ENCODE measurements around the gene MIF. TPM values are rescaled to one million over a fixed set of nuclear protein-coding genes. Genes with fewer than 3 reads are reported as not detected.
"Not testable (repeated sequence)": the region's sequence is repeated elsewhere in the genome, so short reads cannot be mapped to it uniquely, and the experiment has no call there.

Gene MIF
- polyA plus RNA-seq, 1 donor = 533 TPM

- no peak overlapping the region for H3K27ac ChIP-seq (ENCODE audit: low read length)
- 44% methylated on average over 5 of the region's 62 CpGs for WGBS (ENCODE audit: insufficient coverage, low lambda C conversion rate)
- H3K27me3 ChIP-seq (ENCODE audit: control insufficient read depth, insufficient read depth, low read length) = no peaks in the 10 kb centered on the region
- peaks cover 9% of the 10 kb centered on the region for H3K4me1 ChIP-seq (ENCODE audit: control insufficient read depth, insufficient read depth, low read length)
- peak; percentile 71 to 78 for DNase-seq
- no peaks in the 10 kb centered on the region for H3K9me3 ChIP-seq (ENCODE audit: control insufficient read depth, low read depth, low read length)
- no peaks in the 10 kb centered on the region for H3K36me3 ChIP-seq (ENCODE audit: control insufficient read depth, insufficient read depth, low read length)
- H3K4me3 ChIP-seq (ENCODE audit: low read length) = no peak overlapping the region
These were observed 44.9 kb upstream of the MIF start for GRCh38 chr22:23849009-23850006.

GRCh38 chr22:23850136-23850611 lies 44.0 kb upstream of the MIF start:
- no CpG with 5 or more reads among the region's 16 CpGs for WGBS (ENCODE audit: insufficient coverage, low lambda C conversion rate)
- H3K4me1 ChIP-seq (ENCODE audit: control insufficient read depth, insufficient read depth, low read length) = peaks cover 9% of the 10 kb centered on the region
- H3K9me3 ChIP-seq (ENCODE audit: control insufficient read depth, low read depth, low read length) = no peaks in the 10 kb centered on the region
- no peak for DNase-seq
- H3K36me3 ChIP-seq (ENCODE audit: control insufficient read depth, insufficient read depth, low read length) = no peaks in the 10 kb centered on the region
- no peaks in the 10 kb centered on the region for H3K27me3 ChIP-seq (ENCODE audit: control insufficient read depth, insufficient read depth, low read length)
- H3K27ac ChIP-seq (ENCODE audit: low read length) = no peak overlapping the region
- H3K4me3 ChIP-seq (ENCODE audit: low read length) = no peak overlapping the region

GRCh38 chr22:23856721-23857605 lies 37.2 kb upstream of the MIF start:
- Histone ChIP-seq H3K9me3 (ENCODE audit: control insufficient read depth, low read depth, low read length) (no peaks in the 10 kb centered on the region), H3K27me3 (ENCODE audit: control insufficient read depth, insufficient read depth, low read length) (no peaks in the 10 kb centered on the region), H3K4me3 (ENCODE audit: low read length) (peak overlapping the region; percentile 94), H3K36me3 (ENCODE audit: control insufficient read depth, insufficient read depth, low read length) (no peaks in the 10 kb centered on the region), H3K27ac (ENCODE audit: low read length) (peak overlapping the region; percentile 93), H3K4me1 (ENCODE audit: control insufficient read depth, insufficient read depth, low read length) (peaks cover 11% of the 10 kb centered on the region)
- DNase-seq = peak; percentile 31 to 71
- no CpG with 5 or more reads among the region's 58 CpGs for WGBS (ENCODE audit: insufficient coverage, low lambda C conversion rate)

GRCh38 chr22:23857606-23858483 lies 36.3 kb upstream of the MIF start, which contains the start of gene SLC2A11:
Gene SLC2A11 (plus strand): TSS chr22:23857875. CDS start chr22:23858000, 125 bp downstream.
- H3K4me1 ChIP-seq (ENCODE audit: control insufficient read depth, insufficient read depth, low read length) = peaks cover 11% of the 10 kb centered on the region
- peak within 1 kb of the TSS; percentile 93 for H3K27ac ChIP-seq (ENCODE audit: low read length)
- 0% methylated on average over 1 of the region's 60 CpGs for WGBS (ENCODE audit: insufficient coverage, low lambda C conversion rate)
- no peaks in the 10 kb centered on the region for H3K36me3 ChIP-seq (ENCODE audit: control insufficient read depth, insufficient read depth, low read length)
- H3K9me3 ChIP-seq (ENCODE audit: control insufficient read depth, low read depth, low read length) = no peaks in the 10 kb centered on the region
- H3K27me3 ChIP-seq (ENCODE audit: control insufficient read depth, insufficient read depth, low read length) = no peaks in the 10 kb centered on the region
- DNase-seq = peak; percentile 98 to 99
- H3K4me3 ChIP-seq (ENCODE audit: low read length) = peak within 1 kb of the TSS; percentile 94

GRCh38 chr22:23858484-23858815 lies 35.7 kb upstream of the MIF start:
- Histone ChIP-seq H3K9me3 (ENCODE audit: control insufficient read depth, low read depth, low read length) (no peaks in the 10 kb centered on the region), H3K4me3 (ENCODE audit: low read length) (peak overlapping the region; percentile 94), H3K4me1 (ENCODE audit: control insufficient read depth, insufficient read depth, low read length) (peaks cover 11% of the 10 kb centered on the region), H3K27ac (ENCODE audit: low read length) (no peak overlapping the region), H3K36me3 (ENCODE audit: control insufficient read depth, insufficient read depth, low read length) (peaks cover 2% of the 10 kb centered on the region), H3K27me3 (ENCODE audit: control insufficient read depth, insufficient read depth, low read length) (no peaks in the 10 kb centered on the region)
- 30% methylated on average over 2 of the region's 7 CpGs for WGBS (ENCODE audit: insufficient coverage, low lambda C conversion rate)
- no peak for DNase-seq

GRCh38 chr22:23859201-23859600 lies 35.0 kb upstream of the MIF start:
- Histone ChIP-seq H3K27me3 (ENCODE audit: control insufficient read depth, insufficient read depth, low read length) (no peaks in the 10 kb centered on the region), H3K9me3 (ENCODE audit: control insufficient read depth, low read depth, low read length) (no peaks in the 10 kb centered on the region), H3K36me3 (ENCODE audit: control insufficient read depth, insufficient read depth, low read length) (peaks cover 2% of the 10 kb centered on the region), H3K4me1 (ENCODE audit: control insufficient read depth, insufficient read depth, low read length) (peaks cover 11% of the 10 kb centered on the region), H3K27ac (ENCODE audit: low read length) (no peak overlapping the region), H3K4me3 (ENCODE audit: low read length) (no peak overlapping the region)
- WGBS (ENCODE audit: insufficient coverage, low lambda C conversion rate) = no CpG with 5 or more reads among the region's 4 CpGs
- no peak for DNase-seq

GRCh38 chr22:23860187-23860586 lies 34.0 kb upstream of the MIF start:
- H3K4me3 ChIP-seq (ENCODE audit: low read length); H3K36me3 ChIP-seq (ENCODE audit: control insufficient read depth, insufficient read depth, low read length); H3K27ac ChIP-seq (ENCODE audit: low read length); DNase-seq; H3K9me3 ChIP-seq (ENCODE audit: control insufficient read depth, low read depth, low read length); H3K27me3 ChIP-seq (ENCODE audit: control insufficient read depth, insufficient read depth, low read length): not testable (repeated sequence)
- H3K4me1 ChIP-seq (ENCODE audit: control insufficient read depth, insufficient read depth, low read length) = peaks cover 11% of the 10 kb centered on the region
- WGBS (ENCODE audit: insufficient coverage, low lambda C conversion rate) = no CpG with 5 or more reads among the region's 8 CpGs

- Histone ChIP-seq H3K36me3 (ENCODE audit: control insufficient read depth, insufficient read depth, low read length) (peaks cover 2% of the 10 kb centered on the region), H3K9me3 (ENCODE audit: control insufficient read depth, low read depth, low read length) (no peaks in the 10 kb centered on the region), H3K27me3 (ENCODE audit: control insufficient read depth, insufficient read depth, low read length) (no peaks in the 10 kb centered on the region), H3K4me1 (ENCODE audit: control insufficient read depth, insufficient read depth, low read length) (peaks cover 6% of the 10 kb centered on the region), H3K27ac (ENCODE audit: low read length) (no peak overlapping the region), H3K4me3 (ENCODE audit: low read length) (no peak overlapping the region)
- peak in 1 of 2 donors; percentile 44 for DNase-seq
- WGBS (ENCODE audit: insufficient coverage, low lambda C conversion rate) = no CpG with 5 or more reads among the region's 3 CpGs
These were observed 32.1 kb upstream of the MIF start for GRCh38 chr22:23862103-23862502.

- not testable (repeated sequence) for H3K27me3 ChIP-seq (ENCODE audit: control insufficient read depth, insufficient read depth, low read length); H3K4me3 ChIP-seq (ENCODE audit: low read length); H3K27ac ChIP-seq (ENCODE audit: low read length); DNase-seq; H3K4me1 ChIP-seq (ENCODE audit: control insufficient read depth, insufficient read depth, low read length); H3K9me3 ChIP-seq (ENCODE audit: control insufficient read depth, low read depth, low read length)
- H3K36me3 ChIP-seq (ENCODE audit: control insufficient read depth, insufficient read depth, low read length) = peaks cover 17% of the 10 kb centered on the region
- 80% methylated on average over 1 of the region's 11 CpGs for WGBS (ENCODE audit: insufficient coverage, low lambda C conversion rate)
These were observed 29.6 kb upstream of the MIF start for GRCh38 chr22:23864499-23865154.

Data from large intestine (tissue), 3 donors.